HG02610 (cell line): ENCODE measurements around the gene C4orf54.

Experiments
- ATAC-seq: cut with Tn5 transposase; IDR thresholded peaks from one replicate; pipeline ENCODE4 v1.9.1; 2021; ENCODE audit warnings: mild to moderate bottlenecking, moderate library complexity; ENCODE audit not compliant: unreplicated experiment

Gene C4orf54

DNA sequence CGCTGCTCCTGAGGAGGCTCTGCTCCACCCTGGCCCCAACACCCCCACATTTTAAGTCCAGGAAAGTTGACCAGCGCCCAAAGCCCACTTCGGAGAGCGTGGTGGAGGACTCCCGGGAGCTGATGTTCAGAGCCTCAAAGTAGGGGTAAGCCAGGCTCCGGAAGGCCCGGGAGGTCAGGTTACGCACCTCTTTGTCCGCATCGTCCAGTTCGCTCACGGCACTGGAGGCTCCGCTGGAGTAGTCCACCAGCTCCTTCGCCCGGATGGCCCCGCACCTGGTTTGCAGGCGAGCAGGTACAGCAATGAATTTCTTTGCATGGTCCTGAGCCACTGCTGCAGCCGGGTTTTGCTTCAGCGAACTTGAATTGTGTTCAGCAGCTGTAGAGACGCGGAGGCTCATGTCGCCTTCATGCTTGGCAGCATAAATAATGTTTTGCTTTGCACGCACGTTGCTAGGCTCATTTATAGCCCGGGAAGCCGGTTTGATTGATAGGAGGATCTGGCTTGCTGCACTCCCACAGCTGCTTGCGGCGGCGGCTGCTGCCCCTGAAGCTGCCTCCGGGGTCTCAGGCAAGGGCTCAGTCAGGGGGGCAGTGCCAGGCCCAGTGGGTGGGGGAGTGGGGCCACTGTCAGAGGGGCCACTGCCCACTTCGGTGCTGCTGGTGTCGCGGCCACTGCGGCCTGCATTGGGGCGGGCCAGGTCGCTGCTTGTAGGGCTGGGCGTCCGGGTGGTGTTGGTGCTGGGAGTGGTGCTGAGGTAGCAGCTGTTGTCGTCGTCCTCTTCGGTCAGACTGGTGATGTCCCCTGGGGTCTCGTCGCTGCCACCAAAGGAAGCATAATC, 4.8 kb downstream of the C4orf54 start:
- no peak for ATAC-seq

DNA sequence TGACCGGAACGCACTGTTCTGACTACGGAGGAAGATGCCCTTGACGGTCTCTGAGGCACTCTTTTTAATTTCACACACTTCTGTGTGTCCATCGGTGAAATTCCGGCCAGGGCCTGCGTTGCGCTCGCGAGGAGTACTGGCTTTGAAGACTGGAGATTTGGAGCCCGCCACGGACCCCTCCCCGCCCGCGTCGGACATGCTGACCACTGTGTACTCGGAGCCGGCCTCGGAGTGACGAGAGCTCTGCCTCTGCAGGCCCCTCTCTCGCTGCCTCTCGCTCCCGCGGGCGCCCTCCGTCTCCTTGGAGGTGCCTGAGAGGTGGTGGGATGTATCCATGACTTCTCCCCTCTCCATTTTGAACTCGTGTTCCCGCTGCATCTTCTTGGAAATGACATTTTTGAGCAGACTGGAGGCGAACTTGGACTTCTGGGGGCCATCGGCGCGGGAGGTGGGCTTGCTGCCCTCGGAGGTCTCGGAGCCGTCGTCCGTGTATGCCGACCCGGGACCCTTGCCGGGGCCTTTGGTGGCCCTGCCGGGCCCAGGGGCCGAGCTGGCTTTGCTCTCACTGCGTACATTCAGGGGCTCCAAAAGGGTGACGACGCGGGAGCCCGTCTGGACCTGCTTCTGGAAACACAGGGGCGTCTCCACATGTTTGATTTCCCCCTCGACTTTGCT, 5.7 kb downstream of the C4orf54 start:
- ATAC-seq = no peak

GRCh38 chr4:99651016-99651769, 6.4 kb downstream of the C4orf54 start:
- no peak for ATAC-seq

DNA sequence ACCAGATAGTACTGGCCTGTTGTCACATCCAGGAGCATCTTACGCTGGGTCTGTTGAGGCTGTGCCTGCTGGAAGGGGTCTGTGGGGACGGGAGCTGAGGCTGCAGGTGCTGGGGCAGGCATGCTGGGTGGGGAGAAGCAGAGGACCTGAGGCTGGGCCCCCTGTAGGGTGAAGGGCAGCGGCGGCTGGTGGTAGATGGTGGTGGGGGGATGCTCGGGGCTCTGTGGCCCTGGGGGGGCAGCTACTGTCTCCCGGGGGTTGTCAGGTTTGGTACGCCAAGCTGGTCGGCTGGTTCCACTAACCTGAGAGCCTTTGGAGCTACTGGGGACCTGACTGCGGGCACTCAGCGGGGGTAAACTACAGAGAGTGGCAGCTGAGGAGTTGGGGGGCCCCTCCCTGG, 7.8 kb downstream of the C4orf54 start:
- no peak for ATAC-seq

- ATAC-seq = no peak
These were observed 8.4 kb downstream of the C4orf54 start for GRCh38 chr4:99649208-99649607.

- ATAC-seq = no peak
These were observed 9.3 kb downstream of the C4orf54 start for GRCh38 chr4:99648321-99648720.

- ATAC-seq = no peak
These were observed 10.6 kb downstream of the C4orf54 start for GRCh38 chr4:99647071-99647470.

DNA sequence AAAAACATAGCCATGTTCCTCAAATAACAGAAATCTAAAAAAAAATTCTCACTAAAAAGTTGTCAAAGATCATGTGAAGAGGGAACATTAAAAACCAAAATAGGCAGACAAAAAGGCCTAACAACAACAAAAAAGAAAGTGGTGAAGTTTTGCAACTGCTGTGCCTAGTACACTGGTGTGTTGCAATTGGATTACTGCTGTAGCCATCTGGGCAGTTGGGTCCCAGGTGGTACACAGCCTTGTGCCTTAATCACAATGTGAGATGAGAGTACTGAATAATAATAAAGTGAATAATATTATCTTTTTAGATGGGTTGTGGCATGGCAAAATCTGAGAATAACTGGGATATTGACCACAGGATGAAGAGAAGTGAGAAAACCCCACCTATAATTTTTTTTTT, 12.0 kb downstream of the C4orf54 start:
- no peak for ATAC-seq

DNA sequence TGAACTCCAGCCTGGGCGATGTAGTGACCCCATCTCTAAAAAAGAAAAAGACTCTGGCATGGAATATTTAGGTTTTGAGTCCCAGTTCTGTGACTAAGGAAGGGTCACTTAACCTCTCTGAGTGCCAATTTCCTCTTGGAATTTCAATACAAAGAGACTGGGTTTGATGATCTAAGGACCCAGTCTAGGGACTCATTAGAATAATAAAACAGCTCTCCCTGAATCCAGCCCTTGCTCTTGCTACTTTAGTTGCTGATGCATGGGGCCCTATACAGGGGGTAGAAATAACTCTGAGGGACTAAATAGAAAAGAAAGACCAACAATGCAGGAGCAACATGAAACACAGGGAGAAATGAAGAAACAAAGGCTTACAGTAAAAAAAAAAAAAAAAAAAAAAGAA, 12.6 kb downstream of the C4orf54 start:
- ATAC-seq = no peak

DNA sequence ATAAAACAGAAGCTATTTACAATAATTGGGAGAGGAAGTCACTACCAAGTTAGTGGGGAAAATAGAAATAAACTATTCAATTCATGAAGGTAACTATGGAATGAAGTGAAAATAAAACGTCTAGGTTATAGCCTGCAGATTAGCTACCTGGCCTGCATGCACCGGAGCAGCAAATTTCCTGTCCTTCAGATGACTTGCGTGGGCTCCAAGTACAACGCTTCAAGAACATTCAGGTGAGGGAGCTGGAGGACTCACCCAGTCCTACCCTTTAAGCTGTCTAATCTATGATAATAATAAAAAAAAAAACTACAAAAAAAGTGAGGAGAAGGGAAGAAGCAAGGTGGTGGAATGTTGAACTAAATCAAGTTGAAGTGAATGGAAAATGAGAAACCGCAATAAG, 13.2 kb downstream of the C4orf54 start:
- ATAC-seq = no peak

DNA sequence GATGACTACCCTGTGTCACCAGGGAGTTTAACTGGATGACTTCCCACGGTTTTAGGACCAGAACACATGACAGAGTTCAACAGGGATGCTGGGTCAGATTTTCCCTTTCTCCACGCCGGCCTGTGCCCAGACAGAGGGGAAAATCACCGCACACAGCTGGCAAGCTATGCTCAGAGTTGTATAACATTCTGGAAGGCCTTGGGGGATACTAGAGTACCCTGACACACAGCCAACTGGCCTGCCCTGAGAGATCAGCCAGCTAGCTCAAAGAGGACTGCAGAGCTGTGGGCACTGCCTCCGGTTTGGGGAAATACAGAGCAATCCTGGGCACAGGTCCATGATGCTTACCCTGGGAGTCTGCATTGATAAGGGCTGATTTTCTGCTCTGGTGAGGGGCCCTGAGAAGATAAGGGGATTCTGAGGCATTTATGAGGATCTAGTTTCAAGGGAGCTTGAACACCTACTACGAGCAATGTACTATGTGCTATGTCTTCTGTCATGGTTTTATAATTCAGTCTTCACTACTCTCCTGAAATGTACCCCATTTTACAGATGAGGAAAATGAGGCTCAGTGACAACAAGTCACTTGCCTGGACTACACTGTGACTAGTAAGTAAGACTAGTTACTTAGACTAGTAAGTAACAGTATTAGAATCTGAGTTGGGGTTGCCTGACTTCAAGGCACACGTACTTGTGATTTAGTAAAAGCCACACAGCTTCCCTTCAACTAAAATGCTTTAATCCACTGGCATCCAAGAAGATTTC, 14.7 kb downstream of the C4orf54 start:
- no peak for ATAC-seq

GRCh38 chr4:99640676-99641075, 17.0 kb downstream of the C4orf54 start:
- ATAC-seq = no peak

DNA sequence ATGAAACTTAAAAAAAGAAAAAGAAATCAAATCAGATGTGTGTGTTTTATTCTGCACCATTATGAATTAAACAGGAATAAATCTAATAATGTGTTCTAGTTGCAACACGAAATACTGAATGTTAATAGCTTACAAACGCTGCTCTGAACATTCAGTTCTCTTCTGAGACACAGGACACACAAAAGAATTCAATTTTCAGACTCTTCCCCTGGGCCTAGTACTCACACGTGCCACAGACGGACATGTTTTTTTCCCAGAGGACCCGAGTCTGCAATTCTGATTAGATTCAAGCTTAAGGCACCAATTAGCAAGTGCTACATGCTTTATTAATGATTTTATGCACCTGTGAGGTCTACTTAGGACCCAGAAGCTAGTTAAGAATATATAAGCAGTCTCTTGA, 20.5 kb downstream of the C4orf54 start:
- ATAC-seq = no peak

DNA sequence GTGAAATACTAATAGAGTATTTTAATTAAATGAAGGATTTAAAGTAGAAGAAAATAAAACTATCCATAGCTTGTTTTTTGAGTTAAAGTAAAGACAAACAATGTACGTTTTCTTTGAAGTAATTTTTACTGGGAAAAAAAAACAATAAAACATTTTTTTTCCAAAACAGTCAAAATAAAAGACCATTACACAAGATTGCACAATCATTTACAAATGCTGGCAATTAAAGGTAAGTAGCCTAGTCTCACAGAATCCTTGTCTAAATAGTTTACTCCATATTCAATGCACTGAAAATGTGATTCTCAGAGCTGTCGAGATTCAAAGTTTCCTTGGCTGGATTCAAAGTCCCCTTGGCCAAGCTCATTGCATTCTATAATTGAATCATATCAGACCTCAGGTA, 21.2 kb downstream of the C4orf54 start:
- no peak for ATAC-seq

DNA sequence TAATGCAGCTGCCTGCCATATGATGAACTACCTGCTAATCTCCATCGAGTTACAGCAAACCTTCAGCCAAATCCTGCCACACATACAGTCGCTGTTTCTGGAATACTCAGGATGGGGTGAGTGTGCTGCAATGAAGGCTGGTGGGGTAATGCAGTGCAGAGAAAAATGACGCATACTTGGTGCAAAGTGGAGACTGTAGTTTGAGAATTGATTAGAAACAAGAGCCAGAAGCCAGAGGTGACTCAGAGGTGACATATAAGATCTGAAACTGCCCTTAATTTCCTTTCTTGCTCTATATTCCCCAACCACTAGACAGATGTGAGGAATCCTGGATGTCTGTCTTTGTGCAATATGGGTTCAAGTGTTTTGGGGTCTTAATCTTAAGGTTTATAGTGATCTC, 22.0 kb downstream of the C4orf54 start:
- no peak for ATAC-seq

DNA sequence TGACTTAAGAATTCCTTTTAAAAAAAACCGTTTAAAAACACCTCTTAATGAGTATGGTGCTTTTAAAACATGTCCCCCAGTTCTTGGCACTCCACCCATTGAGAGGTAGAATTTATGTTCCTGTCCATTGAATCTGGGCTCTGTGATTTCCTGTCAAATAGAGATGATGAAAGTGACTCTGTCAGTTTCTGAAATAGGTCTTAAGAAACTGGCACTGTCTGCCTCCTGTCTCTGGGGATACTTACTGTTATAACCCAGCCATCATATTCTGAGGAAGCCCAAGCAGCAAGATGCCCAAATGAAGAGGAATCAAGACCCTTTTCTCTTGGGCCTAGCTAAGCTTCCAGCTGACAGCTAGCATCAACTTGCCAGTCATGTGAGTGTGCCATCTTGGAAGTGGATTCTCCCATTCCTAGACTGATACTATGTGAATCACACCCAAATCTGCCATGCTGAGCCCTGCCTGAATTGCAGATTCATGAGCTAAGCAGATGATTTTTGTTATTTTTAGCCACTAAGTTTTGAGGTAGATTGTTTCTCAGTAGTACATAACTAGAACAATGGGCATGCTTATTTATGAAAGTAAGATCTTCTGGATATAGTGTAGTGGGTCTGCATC, 22.8 kb downstream of the C4orf54 start:
- ATAC-seq = no peak

- no peak for ATAC-seq
These were observed 23.9 kb downstream of the C4orf54 start for GRCh38 chr4:99633772-99634171.

- ATAC-seq = no peak
These were observed 26.7 kb downstream of the C4orf54 start for GRCh38 chr4:99630857-99631360.

- no peak for ATAC-seq
These were observed 27.6 kb downstream of the C4orf54 start for GRCh38 chr4:99629962-99630554.

GRCh38 chr4:99628040-99628439, 29.6 kb downstream of the C4orf54 start:
- no peak for ATAC-seq
